Stimulated activated CD8-positive, alpha-beta memory T cell treated with anti-CD3 and anti-CD28 coated beads, Interleukin-4, amount 100 ng/mL, for 1 hour (primary cell): ENCODE measurements around the gene PNMA8A.
A peak's percentile ranks its signal among the peaks of the same experiment; 100 is the strongest.

Experiments
- DNase-seq, 2 donors: peaks; one replicate each; pipeline ENCODE4 v3.0.0-alpha.2; 2020; ENCODE audit warnings: low read depth in 2 of 2, low spot score in 1 of 2

The PNMA8A gene

DNA sequence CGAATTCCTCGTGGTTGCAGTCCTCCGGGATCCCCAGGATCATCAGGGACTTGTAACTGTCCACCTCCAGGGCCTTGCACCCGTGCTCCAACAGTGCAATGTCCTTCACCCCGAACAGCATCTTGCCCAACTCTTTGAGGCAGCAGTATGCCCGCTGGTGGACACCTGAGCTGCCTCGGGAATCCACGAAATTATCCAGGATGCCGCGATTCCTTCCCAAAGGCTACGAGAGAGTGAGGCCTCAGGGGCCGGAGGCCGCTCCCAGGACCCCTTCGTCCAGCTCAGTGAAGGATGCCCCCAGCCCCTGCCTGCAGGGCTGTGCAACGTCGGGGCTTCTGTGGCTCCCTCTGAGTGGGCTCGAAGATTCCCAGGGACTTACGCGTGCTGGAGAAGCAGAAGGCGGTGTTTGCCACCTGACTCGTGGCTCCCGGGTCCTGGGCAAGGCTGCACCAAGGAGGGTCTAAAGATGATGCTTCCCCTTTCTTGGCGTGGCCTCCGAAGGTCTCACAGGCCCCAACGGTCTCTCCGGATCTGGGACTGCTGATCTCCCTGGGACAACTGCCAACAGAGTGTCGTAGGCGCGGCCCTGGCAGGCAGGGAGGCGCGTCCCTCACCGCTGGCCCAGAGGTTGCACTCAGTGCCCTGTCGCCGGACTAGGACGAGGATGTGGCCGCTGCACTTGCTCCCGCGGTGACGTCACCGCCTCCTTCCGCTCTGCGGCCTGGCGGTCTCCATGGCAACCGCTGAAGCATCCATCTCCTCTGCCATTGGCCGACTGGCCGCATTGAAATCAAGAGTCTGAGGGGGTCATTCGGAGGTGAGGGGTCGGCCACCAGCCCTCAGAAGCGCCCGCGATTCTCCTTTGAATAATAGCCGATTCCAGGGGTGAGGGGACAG, 42.9 kb downstream of the PNMA8A start, which contains the start of gene PNMA8C:
Gene PNMA8C (minus strand): TSS at position 698 of the 897 bp plus-strand sequence. CDS start 577 bp downstream, at position 121.
- peak in 1 of 2 donors; percentile 23 for DNase-seq

GRCh38 chr19:46427518-46428045, 43.8 kb downstream of the PNMA8A start:
- no peak for DNase-seq

GRCh38 chr19:46426506-46427162, 44.7 kb downstream of the PNMA8A start:
- no peak for DNase-seq

DNA sequence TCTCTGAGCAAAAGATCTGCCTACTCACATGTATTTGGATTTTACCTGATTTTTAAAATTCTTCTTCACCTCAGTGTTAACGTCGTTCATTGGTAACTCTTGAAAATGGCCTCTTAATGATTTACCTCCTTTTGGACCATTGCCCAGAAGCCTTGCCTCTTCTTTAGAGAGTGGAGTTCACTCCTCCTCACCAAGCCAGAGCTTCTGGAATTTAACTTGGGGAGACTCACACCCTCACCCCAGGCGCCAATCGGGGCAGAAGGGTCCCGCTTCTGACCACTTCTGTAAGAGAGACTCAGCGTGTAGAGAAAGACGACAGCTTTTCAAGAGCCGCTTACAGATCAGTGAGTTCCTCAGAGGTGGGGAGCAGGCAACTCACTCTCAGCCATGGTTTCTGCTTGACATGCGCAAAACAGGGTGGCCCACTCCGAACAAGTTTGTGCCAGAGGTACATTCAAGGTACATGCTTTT, 45.3 kb downstream of the PNMA8A start:
- DNase-seq = no peak

GRCh38 chr19:46423188-46423587, 48.2 kb downstream of the PNMA8A start:
- no peak for DNase-seq

DNA sequence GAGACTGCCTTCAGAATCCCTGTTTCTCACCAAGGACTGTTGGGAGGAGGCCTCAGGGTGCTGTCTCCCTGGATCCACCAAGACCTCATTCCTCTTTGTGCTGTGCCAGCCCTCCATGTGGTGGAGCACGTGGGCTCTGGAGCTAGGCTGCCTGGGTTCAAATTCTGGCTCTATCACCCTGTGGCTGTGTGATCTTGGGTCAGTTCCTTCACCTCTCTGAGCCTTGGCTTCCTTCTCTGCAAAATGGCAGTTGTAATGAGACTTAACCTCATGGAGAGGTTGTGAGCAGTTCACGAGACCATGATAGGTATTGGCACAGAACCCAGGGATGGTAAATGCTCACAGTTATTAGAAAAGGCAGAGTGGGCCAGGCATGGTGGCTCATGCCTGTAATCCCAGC, 49.0 kb downstream of the PNMA8A start:
- no peak for DNase-seq

GRCh38 chr19:46420056-46420455, 51.3 kb downstream of the PNMA8A start:
- no peak for DNase-seq
